Stimulated activated CD4-positive, alpha-beta T cell treated with anti-CD3 and anti-CD28 coated beads, Interleukin-1b, Interleukin-23, amount 100 ng/mL, for 24 hours (primary cell): ENCODE data around the gene LRP6.

ENCODE experiments used
- DNase-seq, 4 experiments: peaks; one replicate each; pipeline ENCODE4 v3.0.0-alpha.2; 2020; ENCODE audit warnings: low read depth in 4 of 4, low spot score in 1 of 4

Gene LRP6

DNA sequence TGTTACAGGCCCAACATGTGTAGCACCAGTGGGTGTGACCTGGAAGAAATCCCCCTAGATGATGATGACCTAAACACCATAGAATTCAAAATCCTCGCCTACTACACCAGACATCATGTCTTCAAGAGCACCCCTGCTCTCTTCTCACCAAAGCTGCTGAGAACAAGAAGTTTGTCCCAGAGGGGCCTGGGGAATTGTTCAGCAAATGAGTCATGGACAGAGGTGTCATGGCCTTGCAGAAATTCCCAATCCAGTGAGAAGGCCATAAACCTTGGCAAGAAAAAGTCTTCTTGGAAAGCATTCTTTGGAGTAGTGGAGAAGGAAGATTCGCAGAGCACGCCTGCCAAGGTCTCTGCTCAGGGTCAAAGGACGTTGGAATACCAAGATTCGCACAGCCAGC lies 187.6 kb downstream of the LRP6 start:
- DNase-seq = no peak

DNA sequence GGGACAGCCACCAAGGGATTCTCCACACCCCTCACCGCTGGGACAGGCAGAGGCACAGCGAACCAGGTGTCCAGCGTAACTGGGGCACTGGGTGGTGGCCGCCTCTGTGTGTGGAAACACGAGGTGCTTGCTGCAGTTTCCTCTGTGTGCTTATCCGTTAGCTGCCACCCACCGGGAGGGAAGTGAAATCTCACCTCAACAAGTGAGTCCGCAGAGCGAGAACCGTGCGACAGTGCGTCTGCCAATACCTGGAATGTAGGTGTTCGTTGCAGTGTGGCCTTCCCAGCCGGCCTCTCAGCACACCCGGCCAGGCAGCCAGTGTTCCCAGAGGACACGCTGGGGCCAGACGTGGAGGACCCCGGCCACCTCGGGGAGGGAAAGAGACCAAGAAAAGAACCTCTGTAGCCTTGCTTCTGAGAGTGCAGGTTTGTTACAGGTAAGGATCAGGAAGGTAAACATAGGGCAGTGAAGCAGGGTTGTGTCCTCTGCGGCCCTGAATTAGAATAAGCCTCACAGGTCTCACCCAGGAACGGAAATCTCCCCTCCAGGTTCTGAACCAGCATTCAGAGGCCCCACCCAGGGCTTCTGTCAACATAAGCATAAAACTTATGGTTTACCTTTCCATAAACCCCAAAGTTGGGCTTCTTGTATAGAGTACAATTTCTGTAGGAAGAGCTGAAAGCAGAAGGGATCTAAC lies 194.6 kb downstream of the LRP6 start:
- peak in 3 of 4 experiments; percentile 4 to 12 (median 5) for DNase-seq

DNA sequence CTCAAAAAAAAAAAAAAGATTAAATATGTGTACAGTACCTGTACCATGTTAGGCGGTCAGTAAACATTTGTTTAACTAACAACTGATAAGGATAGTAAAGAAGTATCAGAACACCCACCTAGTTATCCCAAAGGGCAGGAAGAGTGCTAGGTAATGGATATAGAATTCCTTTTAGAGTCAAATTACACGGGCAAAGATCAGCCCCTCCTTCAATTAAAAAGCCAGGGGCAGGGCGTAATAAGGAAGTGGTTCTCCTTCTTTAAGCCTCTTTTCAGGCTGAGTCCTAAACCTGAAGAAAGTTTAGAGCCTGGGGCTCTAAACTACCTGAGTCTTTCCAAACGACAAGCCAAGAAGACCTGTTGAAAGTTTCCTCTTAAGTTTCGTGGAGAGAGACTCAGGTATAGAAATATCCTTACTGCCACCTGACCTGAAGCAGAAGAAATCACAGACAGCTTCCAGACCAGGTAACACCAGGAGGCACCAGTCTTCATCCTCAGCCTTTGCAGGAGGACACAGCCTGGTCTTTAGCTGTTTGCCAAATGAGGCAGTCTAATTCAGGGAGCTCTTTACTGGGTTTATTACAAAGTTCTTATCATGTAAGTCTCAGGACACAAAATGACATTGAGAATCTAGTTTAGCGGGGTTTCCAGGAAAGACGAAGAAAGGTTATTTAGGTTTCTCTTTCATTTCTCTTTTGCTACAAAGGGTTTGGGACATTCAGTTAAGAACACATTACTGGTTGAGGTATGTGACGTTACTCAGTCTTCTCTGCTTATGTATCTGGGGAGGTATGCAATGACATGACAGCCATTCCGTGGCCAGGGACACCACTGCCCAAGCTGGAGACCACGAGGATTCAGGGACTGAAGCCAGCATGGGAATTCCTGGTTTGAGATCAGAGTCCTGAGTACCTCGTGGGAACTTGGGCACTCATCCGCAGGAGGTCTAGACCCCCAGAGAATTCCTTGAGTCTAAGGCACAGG lies 195.9 kb downstream of the LRP6 start, which contains the start of gene BCL2L14:
BCL2L14 (plus strand) TSS at position 266 of the 983 bp plus-strand sequence. CDS start 8,367 bp downstream, outside the sequence.
- no peak for DNase-seq

DNA sequence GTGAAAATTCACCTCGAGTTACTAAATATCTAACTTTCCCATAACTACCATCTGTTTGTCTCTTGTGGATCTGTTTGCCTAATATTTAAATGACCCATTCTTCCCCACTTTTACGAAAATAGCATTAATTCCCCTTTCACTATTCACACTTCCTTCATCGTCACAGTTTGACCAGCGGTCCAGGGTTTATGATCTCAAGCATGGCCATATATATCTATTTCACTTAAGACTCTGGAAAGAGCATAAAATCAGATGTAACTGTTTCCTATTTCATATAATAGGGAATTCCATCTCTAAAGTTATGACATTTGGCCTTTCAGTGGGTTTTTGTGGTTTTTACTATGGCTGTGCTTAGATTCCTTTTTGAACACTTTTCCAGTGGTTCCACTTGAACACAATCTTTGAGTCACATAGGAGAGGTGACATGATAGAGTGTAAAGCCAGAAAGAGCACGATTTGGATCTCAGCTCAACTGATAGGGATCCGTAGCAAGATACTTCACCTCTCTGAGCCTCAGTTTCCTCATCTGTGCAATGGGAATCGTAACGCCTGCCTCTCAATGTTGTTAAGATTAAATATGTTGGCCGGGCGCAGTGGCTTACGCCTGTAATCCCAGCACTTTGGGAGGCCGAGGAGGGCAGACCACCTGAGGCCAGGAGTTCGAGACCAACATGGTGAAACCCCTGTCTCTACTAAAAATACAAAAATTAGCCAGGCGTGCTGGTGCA lies 196.9 kb downstream of the LRP6 start:
- DNase-seq = no peak

DNA sequence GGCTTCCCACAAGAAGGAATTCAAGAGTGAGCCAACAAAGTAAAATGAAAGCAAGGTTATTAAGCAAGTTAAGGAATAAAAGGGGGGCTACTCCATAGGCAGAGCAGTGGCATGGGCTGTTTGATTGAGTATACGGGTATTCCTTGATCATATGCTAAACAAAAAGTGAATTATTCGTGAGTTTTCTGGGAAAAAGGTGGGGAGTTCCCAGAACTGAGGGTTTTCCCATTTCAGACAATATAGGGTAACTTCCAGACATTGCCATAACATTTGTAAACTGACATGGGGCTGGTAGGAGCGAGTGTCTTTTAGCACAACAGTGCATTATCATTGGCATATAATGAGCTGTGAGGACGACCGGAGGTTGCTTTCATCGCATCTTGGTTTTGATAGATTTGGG lies 198.1 kb downstream of the LRP6 start:
- DNase-seq = no peak
